IPS-20b (cell line): Measurements from ENCODE around the gene TCN2.

Source experiments
- H3K27ac ChIP-seq: one replicate; pipeline ENCODE4 v1.5.1; 2013; ENCODE audit warnings: low read length
- H3K27me3 ChIP-seq: 2 replicates; pipeline ENCODE4 v1.6.1; 2013; ENCODE audit warnings: mild to moderate bottlenecking, low read length, inconsistent platforms; ENCODE audit not compliant: insufficient read depth
- H3K36me3 ChIP-seq: 2 replicates; pipeline ENCODE4 v1.6.1; 2013; ENCODE audit warnings: low read depth, mild to moderate bottlenecking, inconsistent platforms, low read length, moderate library complexity; ENCODE audit not compliant: insufficient read depth
- H3K4me1 ChIP-seq: 2 replicates; pipeline ENCODE4 v1.6.1; 2013; ENCODE audit warnings: mild to moderate bottlenecking, control low read depth, inconsistent platforms, low read length, moderate library complexity; ENCODE audit not compliant: insufficient read depth
- H3K4me3 ChIP-seq: 2 replicates; pipeline ENCODE4 v1.5.1; 2013; ENCODE audit warnings: mild to moderate bottlenecking, low read length, inconsistent platforms
- H3K9ac ChIP-seq: 2 replicates; pipeline ENCODE4 v1.6.1; 2013; ENCODE audit warnings: low read depth, mild to moderate bottlenecking, inconsistent platforms, low read length, moderate library complexity
- H3K9me3 ChIP-seq: 2 replicates; pipeline ENCODE4 v1.6.1; 2013; ENCODE audit warnings: mild to moderate bottlenecking, low read depth, low read length, inconsistent platforms; ENCODE audit not compliant: insufficient read depth

TCN2 gene

DNA sequence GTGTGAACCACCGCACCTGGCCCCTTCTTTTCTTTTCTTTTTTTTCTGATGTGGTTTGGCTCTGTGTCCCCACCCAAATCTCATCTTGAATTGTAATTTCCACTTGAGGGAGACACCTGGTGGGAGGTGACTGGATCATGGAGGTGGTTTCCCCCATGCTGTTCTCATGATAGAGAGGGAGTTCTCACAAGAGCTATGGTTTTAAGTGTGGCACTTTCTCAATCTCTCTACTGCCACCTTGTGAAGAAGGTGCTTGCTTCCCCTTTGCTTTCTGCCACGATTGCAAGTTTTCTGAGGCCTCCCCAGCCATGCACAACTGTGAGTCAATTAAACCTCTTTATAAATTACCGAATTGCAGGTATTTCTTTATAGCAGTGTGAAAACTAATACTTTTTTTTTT is 4.9 kb upstream of the TCN2 start:
- H3K4me3 ChIP-seq, result no peak overlapping the region
- no peaks in the 10 kb centered on the region for H3K9me3 ChIP-seq
- H3K9ac ChIP-seq, result no peak overlapping the region
- no peaks in the 10 kb centered on the region for H3K36me3 ChIP-seq
- peaks cover 10% of the 10 kb centered on the region; the same call in 1 of the 2 replicates for H3K4me1 ChIP-seq
- H3K27ac ChIP-seq, result no peak overlapping the region
- H3K27me3 ChIP-seq, result no peaks in the 10 kb centered on the region

DNA sequence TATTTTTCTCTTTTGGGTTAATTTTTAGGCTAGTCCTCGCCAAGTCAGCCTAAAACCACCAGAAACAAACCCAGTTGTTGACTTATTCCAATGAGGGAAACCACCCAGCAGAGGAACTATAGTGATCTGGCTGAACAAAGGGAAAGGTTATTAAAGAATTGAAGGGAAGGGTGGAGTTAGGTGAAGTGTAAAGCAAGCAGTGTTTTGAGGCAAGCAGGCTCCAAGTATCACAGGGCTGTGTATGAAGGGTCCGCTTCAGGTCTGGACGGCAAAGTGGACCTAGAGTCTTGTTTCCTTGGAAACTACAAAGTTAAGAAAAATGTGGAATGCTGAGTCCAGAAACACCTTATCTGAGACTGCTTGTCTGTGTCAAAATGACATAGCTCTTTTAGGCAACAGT is 3.2 kb upstream of the TCN2 start:
- H3K36me3 ChIP-seq, result no peaks in the 10 kb centered on the region
- no peak overlapping the region for H3K9ac ChIP-seq
- H3K27me3 ChIP-seq, result no peaks in the 10 kb centered on the region

GRCh38 chr22:30604723-30605122 is 2.3 kb upstream of the TCN2 start:
- H3K27ac ChIP-seq, result no peak overlapping the region
- H3K4me1 ChIP-seq, result peaks cover 10% of the 10 kb centered on the region; the same call in 1 of the 2 replicates
- peaks cover 3% of the 10 kb centered on the region; the same call in 1 of the 2 replicates for H3K36me3 ChIP-seq
- no peaks in the 10 kb centered on the region for H3K9me3 ChIP-seq
- H3K9ac ChIP-seq, result no peak overlapping the region; the same call in 1 of the 2 replicates
- H3K4me3 ChIP-seq, result no peak overlapping the region
- H3K27me3 ChIP-seq, result no peaks in the 10 kb centered on the region

More for the DNA sequence above, 3.2 kb upstream of the TCN2 start:
- no peak overlapping the region for H3K27ac ChIP-seq
- no peak overlapping the region for H3K4me3 ChIP-seq
- no peaks in the 10 kb centered on the region for H3K9me3 ChIP-seq
- H3K4me1 ChIP-seq, result peaks cover 10% of the 10 kb centered on the region; the same call in 1 of the 2 replicates

DNA sequence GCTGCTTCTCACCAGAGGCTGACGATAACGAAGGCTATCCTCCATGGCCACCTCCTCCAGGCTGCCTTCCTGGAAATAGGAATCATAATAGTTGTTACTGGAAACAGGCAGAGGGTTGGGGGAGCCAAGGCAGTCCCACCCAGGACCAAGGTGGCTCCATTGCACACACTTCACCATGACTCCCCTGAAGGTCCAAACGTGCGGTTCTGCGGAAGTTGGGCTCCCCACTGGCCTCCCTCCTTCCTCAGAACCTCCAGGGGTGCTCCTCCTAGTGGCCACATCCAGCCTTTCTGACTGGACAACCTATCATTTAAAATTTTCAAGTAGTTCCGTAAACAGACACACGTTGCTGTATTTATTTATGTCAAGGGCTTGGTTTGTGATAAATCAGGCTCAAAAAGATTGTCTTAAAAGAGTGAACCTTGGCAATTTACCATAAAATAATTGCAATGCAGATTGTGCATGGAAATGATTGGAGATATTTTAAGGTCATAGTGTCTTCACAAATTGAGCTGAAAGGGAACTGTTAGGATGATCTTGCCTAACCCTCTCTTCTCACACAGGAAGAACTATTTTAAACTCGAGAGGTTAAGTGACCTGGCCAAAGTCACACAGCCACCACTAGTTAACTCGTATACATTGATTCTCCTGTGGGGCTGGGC is 1.4 kb upstream of the TCN2 start:
- H3K27me3 ChIP-seq, result no peaks in the 10 kb centered on the region
- peak overlapping the region; percentile 38; the same call in 1 of the 2 replicates for H3K4me3 ChIP-seq
- H3K4me1 ChIP-seq, result peaks cover 10% of the 10 kb centered on the region; the same call in 1 of the 2 replicates
- H3K27ac ChIP-seq, result peak overlapping the region; percentile 2
- H3K9me3 ChIP-seq, result no peaks in the 10 kb centered on the region
- peak overlapping the region; percentile 72; the same call in 1 of the 2 replicates for H3K9ac ChIP-seq
- peaks cover 11% of the 10 kb centered on the region for H3K36me3 ChIP-seq

GRCh38 chr22:30607300-30607930 is 441 bp downstream of the TCN2 start:
- H3K4me3 ChIP-seq, result peak overlapping the region; percentile 84
- peaks cover 10% of the 10 kb centered on the region; the same call in 1 of the 2 replicates for H3K4me1 ChIP-seq
- peak overlapping the region; percentile 82 for H3K27ac ChIP-seq
- H3K27me3 ChIP-seq, result no peaks in the 10 kb centered on the region
- no peaks in the 10 kb centered on the region for H3K9me3 ChIP-seq
- H3K9ac ChIP-seq, result peak overlapping the region; percentile 92
- peaks cover 27% of the 10 kb centered on the region for H3K36me3 ChIP-seq

DNA sequence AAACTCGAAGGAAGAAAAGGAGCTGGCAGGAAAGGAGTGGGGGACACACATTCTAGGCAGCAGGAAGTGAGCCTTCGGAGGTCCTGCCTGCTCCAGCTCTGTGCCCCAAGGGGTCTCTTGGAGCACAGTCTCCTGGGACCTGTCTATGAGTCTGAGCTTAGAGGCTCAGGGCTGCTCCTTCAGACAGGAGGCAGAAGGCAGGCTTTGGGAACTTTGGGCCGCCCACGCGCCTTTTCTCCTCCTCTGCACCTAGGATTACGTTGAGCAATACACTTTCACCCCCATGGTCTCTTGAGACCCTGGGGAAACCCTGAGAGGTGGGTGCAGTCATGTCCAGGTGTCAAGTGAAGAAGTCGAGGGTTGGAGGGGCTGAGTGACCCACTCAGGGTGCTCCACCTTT is 965 bp downstream of the TCN2 start:
- H3K27me3 ChIP-seq, result no peaks in the 10 kb centered on the region
- peaks cover 10% of the 10 kb centered on the region; the same call in 1 of the 2 replicates for H3K4me1 ChIP-seq
- peak overlapping the region; percentile 84; the same call in 1 of the 2 replicates for H3K4me3 ChIP-seq
- no peak overlapping the region for H3K27ac ChIP-seq
- H3K9me3 ChIP-seq, result no peaks in the 10 kb centered on the region
- peak overlapping the region; percentile 92; the same call in 1 of the 2 replicates for H3K9ac ChIP-seq
- H3K36me3 ChIP-seq, result peaks cover 32% of the 10 kb centered on the region

GRCh38 chr22:30609260-30610185 is 2.5 kb downstream of the TCN2 start:
- Histone ChIP-seq H3K4me1 (peaks cover 10% of the 10 kb centered on the region; the same call in 1 of the 2 replicates), H3K27ac (no peak overlapping the region), H3K9ac (peak overlapping the region; percentile 14; the same call in 1 of the 2 replicates)

GRCh38 chr22:30610299-30610698 is 3.3 kb downstream of the TCN2 start:
- Histone ChIP-seq H3K4me1 (peaks cover 9% of the 10 kb centered on the region; the same call in 1 of the 2 replicates), H3K36me3 (peaks cover 52% of the 10 kb centered on the region), H3K27me3 (no peaks in the 10 kb centered on the region), H3K9ac (no peak overlapping the region), H3K9me3 (no peaks in the 10 kb centered on the region), H3K4me3 (no peak overlapping the region), H3K27ac (no peak overlapping the region)

More at GRCh38 chr22:30609260-30610185, 2.5 kb downstream of the TCN2 start:
- Histone ChIP-seq H3K27me3 (no peaks in the 10 kb centered on the region), H3K36me3 (peaks cover 47% of the 10 kb centered on the region), H3K9me3 (no peaks in the 10 kb centered on the region), H3K4me3 (0 out of 2 replicates have a peak overlapping the region, but pooled peaks have one; percentile 84)

- Histone ChIP-seq H3K36me3 (peaks cover 61% of the 10 kb centered on the region), H3K4me1 (no peaks in the 10 kb centered on the region; the same call in 1 of the 2 replicates), H3K9me3 (no peaks in the 10 kb centered on the region), H3K27ac (no peak overlapping the region), H3K27me3 (no peaks in the 10 kb centered on the region), H3K9ac (no peak overlapping the region), H3K4me3 (no peak overlapping the region)
Observed at GRCh38 chr22:30611197-30611596, 4.2 kb downstream of the TCN2 start.

DNA sequence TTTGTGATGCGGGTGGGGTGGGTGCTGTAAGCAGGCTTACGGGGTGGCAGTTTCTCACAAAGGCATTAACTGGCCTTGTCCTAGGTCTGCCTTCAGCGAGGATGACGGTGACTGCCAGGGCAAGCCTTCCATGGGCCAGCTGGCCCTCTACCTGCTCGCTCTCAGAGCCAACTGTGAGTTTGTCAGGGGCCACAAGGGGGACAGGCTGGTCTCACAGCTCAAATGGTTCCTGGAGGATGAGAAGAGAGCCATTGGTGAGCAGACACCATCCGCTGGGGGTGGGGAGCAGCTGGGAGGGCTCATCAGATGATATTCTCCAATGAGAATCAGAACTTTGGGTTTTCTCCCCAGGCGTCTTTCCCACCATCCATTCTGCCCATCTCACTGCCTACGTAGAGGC is 5.8 kb downstream of the TCN2 start:
- Histone ChIP-seq H3K36me3 (peaks cover 71% of the 10 kb centered on the region), H3K4me3 (no peak overlapping the region), H3K27ac (no peak overlapping the region), H3K9ac (no peak overlapping the region), H3K27me3 (no peaks in the 10 kb centered on the region), H3K9me3 (no peaks in the 10 kb centered on the region), H3K4me1 (no peaks in the 10 kb centered on the region; the same call in 1 of the 2 replicates)

DNA sequence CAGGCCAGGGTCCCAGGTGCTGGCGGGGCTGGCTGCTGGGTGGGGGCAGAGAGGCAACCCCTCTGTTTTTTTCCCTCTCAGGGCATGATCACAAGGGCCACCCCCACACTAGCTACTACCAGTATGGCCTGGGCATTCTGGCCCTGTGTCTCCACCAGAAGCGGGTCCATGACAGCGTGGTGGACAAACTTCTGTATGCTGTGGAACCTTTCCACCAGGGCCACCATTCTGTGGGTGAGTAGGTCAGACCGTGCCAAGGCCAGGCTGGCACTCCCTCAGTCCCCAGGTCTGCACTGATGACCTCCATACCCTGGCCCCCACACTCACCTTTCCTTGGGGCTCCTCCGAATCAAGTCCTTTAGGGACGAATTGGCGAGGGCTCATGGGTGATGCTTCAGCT is 7.3 kb downstream of the TCN2 start:
- H3K4me3 ChIP-seq, result no peak overlapping the region
- H3K9ac ChIP-seq, result no peak overlapping the region
- H3K4me1 ChIP-seq, result no peaks in the 10 kb centered on the region
- no peak overlapping the region for H3K27ac ChIP-seq
- no peaks in the 10 kb centered on the region for H3K27me3 ChIP-seq
- peaks cover 82% of the 10 kb centered on the region for H3K36me3 ChIP-seq
- no peaks in the 10 kb centered on the region for H3K9me3 ChIP-seq
